Astrocyte (in vitro differentiated cells and primary cell): ENCODE data around the gene GAS2L1. TPM values are rescaled to one million over a fixed set of nuclear protein-coding genes. Genes with fewer than 3 reads are reported as not detected.

Experiments used
- DNase-seq: peaks from one replicate; pipeline ENCODE4 v3.0.0-alpha.2; 2010; ENCODE audit warnings: low read depth
- FAIRE-seq: peaks from 2 replicates; lab custom pipeline; 2011; peaks lifted over from hg19 to GRCh38; lab: Jason Lieb, UNC
- H2AFZ ChIP-seq: 2 replicates; pipeline ENCODE4 v1.6.0; 2012; ENCODE audit warnings: low read depth, low read length, inconsistent platforms
- H3K27ac ChIP-seq: 2 replicates; pipeline ENCODE4 v1.5.1; 2011; ENCODE audit warnings: low read depth, low read length, inconsistent platforms
- H3K27me3 ChIP-seq: 2 replicates; pipeline ENCODE4 v1.6.0; 2011; ENCODE audit warnings: low read length, inconsistent platforms; ENCODE audit not compliant: insufficient read depth
- H3K36me3 ChIP-seq: 2 replicates; pipeline ENCODE4 v1.5.1; 2011; ENCODE audit warnings: low read length, inconsistent platforms; ENCODE audit not compliant: insufficient read depth
- H3K4me1 ChIP-seq: 2 replicates; pipeline ENCODE4 v1.5.1; 2011; ENCODE audit warnings: low read length, inconsistent platforms; ENCODE audit not compliant: insufficient read depth
- H3K4me2 ChIP-seq: 2 replicates; pipeline ENCODE4 v1.6.0; 2012; ENCODE audit warnings: low read length, inconsistent platforms
- H3K4me3 ChIP-seq: 2 replicates; pipeline ENCODE4 v1.5.1; 2011; ENCODE audit warnings: low read depth, mild to moderate bottlenecking, low read length, inconsistent platforms; ENCODE audit not compliant: insufficient read depth
- H3K79me2 ChIP-seq: 2 replicates; pipeline ENCODE4 v1.6.0; 2012; ENCODE audit warnings: mild to moderate bottlenecking, low read length, inconsistent platforms; ENCODE audit not compliant: insufficient read depth
- H3K9ac ChIP-seq: 2 replicates; pipeline ENCODE4 v1.6.0; 2012; ENCODE audit warnings: mild to moderate bottlenecking, low read length, inconsistent platforms
- H3K9me3 ChIP-seq: 2 replicates; pipeline ENCODE4 v1.5.1; 2012; ENCODE audit warnings: low read depth, mild to moderate bottlenecking, low read length, inconsistent platforms; ENCODE audit not compliant: insufficient read depth
- H4K20me1 ChIP-seq: 2 replicates; pipeline ENCODE4 v1.6.0; 2012; ENCODE audit warnings: low read length, inconsistent platforms; ENCODE audit not compliant: insufficient read depth
- H3K27ac Mint-ChIP-seq: one replicate; pipeline ENCODE4 v1.8.0; 2021; ENCODE audit warnings: mild to moderate bottlenecking, mixed read lengths; ENCODE audit not compliant: unreplicated experiment
- H3K27me3 Mint-ChIP-seq: one replicate; pipeline ENCODE4 v1.8.0; 2021; ENCODE audit warnings: low read depth, mixed read lengths; ENCODE audit not compliant: unreplicated experiment
- H3K36me3 Mint-ChIP-seq: one replicate; pipeline ENCODE4 v1.8.0; 2021; ENCODE audit warnings: low read depth, mixed read lengths; ENCODE audit not compliant: unreplicated experiment
- H3K4me1 Mint-ChIP-seq: one replicate; pipeline ENCODE4 v1.8.0; 2021; ENCODE audit warnings: low read depth, mixed read lengths; ENCODE audit not compliant: unreplicated experiment
- H3K4me3 Mint-ChIP-seq: one replicate; pipeline ENCODE4 v1.8.0; 2021; ENCODE audit warnings: mild to moderate bottlenecking, moderate library complexity, mixed read lengths; ENCODE audit not compliant: unreplicated experiment
- H3K9me3 Mint-ChIP-seq: one replicate; pipeline ENCODE4 v1.8.0; 2021; ENCODE audit warnings: mild to moderate bottlenecking, mixed read lengths; ENCODE audit not compliant: unreplicated experiment
- EZH2 ChIP-seq: IDR thresholded peaks from 2 replicates; pipeline ENCODE4 v1.6.1; 2012; ENCODE audit warnings: mild to moderate bottlenecking, low read length, inconsistent platforms; ENCODE audit not compliant: insufficient read depth
- total RNA-seq: library from RNA; stranded (reverse); gene quantifications from 2 replicates; pipeline ENCODE4 v1.2.1, GENCODE V29; 2021
- TF ChIP-seq, protein P1 (sequence below): IDR thresholded peaks from 2 replicates; pipeline ENCODE4 v1.5.1; 2011; ENCODE audit warnings: low read depth, mild to moderate bottlenecking, inconsistent platforms, low read length, moderate library complexity; ENCODE audit not compliant: insufficient read depth

GAS2L1 gene
- total RNA-seq, 1 donor from 2014 or later, result 24.3 TPM

DNA sequence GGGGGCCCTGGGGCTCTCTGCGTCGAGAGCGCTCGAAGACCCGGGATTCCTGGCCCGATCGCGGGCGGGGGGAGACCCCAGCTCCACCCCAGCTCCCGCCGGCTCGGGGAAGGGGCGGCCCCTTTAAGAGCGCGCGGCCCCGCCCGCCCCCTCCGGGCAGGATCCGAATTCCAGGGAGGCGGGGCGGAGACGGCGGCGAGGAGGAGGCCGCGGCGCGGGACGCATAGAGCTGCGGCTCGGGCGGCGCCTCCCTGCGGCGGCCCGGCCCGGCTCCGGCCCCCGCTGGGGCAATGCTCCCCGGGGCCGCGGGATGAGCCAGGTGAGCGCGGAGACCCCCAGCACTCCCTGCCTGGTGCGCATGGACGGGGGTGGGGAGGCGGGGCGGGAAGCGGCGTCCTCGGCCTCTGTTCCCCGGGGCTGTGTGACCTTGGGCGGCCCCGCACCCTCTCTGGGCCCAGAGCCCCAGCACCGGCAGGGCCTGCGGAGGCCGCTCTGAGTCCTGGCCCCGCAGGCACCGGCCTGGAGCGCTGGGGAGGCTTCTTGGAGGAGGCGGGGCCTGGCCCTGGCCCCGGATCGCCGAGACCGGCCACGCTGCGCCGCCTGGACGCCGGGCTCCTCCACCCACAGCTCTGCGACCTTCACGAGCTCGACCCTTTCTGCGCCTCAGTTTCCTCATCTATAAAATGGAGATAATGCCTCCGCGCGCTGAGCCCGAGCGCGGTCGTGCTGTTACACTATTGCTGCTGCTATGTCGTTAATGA is 565 bp downstream of the GAS2L1 start:
- Histone ChIP-seq H3K4me1 (peaks cover 52% of the 10 kb centered on the region), H3K4me2 (peak overlapping the region; percentile 92), H3K9me3 (no peaks in the 10 kb centered on the region), H3K27me3 (no peaks in the 10 kb centered on the region), H3K79me2 (peaks cover 34% of the 10 kb centered on the region), H3K9ac (peak overlapping the region; percentile 84), H4K20me1 (peaks cover 18% of the 10 kb centered on the region), H3K36me3 (no peaks in the 10 kb centered on the region), H3K4me3 (peak overlapping the region; percentile 79), H3K27ac (peak overlapping the region; percentile 78), H2AFZ (peak overlapping the region; percentile 90)
- TF ChIP-seq EZH2, result no peak
- TF ChIP-seq, protein P1, sequence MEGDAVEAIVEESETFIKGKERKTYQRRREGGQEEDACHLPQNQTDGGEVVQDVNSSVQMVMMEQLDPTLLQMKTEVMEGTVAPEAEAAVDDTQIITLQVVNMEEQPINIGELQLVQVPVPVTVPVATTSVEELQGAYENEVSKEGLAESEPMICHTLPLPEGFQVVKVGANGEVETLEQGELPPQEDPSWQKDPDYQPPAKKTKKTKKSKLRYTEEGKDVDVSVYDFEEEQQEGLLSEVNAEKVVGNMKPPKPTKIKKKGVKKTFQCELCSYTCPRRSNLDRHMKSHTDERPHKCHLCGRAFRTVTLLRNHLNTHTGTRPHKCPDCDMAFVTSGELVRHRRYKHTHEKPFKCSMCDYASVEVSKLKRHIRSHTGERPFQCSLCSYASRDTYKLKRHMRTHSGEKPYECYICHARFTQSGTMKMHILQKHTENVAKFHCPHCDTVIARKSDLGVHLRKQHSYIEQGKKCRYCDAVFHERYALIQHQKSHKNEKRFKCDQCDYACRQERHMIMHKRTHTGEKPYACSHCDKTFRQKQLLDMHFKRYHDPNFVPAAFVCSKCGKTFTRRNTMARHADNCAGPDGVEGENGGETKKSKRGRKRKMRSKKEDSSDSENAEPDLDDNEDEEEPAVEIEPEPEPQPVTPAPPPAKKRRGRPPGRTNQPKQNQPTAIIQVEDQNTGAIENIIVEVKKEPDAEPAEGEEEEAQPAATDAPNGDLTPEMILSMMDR, result no peak
- Mint-ChIP-seq H3K4me1 (peaks cover 4% of the 10 kb centered on the region), H3K4me3 (peak overlapping the region; percentile 91), H3K27me3 (no peaks in the 10 kb centered on the region), H3K36me3 (peaks cover 1% of the 10 kb centered on the region), H3K9me3 (no peaks in the 10 kb centered on the region), H3K27ac (peak overlapping the region; percentile 83)
- no peak for FAIRE-seq
- no peak for DNase-seq

GRCh38 chr22:29307596-29308147 is 1.2 kb downstream of the GAS2L1 start:
- H3K27me3 Mint-ChIP-seq, result no peaks in the 10 kb centered on the region
- peaks cover 2% of the 10 kb centered on the region for H3K36me3 Mint-ChIP-seq
- Histone ChIP-seq H3K36me3 (no peaks in the 10 kb centered on the region), H3K27me3 (no peaks in the 10 kb centered on the region), H4K20me1 (peaks cover 21% of the 10 kb centered on the region), H2AFZ (peak overlapping the region; percentile 19), H3K27ac (peak overlapping the region; percentile 78), H3K4me3 (peak overlapping the region; percentile 79), H3K4me1 (peaks cover 52% of the 10 kb centered on the region), H3K9ac (peak overlapping the region; percentile 84), H3K9me3 (no peaks in the 10 kb centered on the region), H3K4me2 (peak overlapping the region; percentile 92), H3K79me2 (peaks cover 34% of the 10 kb centered on the region)
- no peaks in the 10 kb centered on the region for H3K9me3 Mint-ChIP-seq
- H3K4me3 Mint-ChIP-seq, result peak overlapping the region; percentile 91
- TF ChIP-seq, protein P1, result no peak
- TF ChIP-seq EZH2, result no peak
- H3K27ac Mint-ChIP-seq, result peak overlapping the region; percentile 83
- DNase-seq, result no peak
- FAIRE-seq, result no peak
- peaks cover 4% of the 10 kb centered on the region for H3K4me1 Mint-ChIP-seq
